IMR-90 (cell line): ENCODE data around the gene AKR1C8. TPM values are rescaled to one million over a fixed set of nuclear protein-coding genes. Genes with fewer than 3 reads are reported as not detected.

Experiments
- ATAC-seq: fragments of 200-7000 bp; cut with Tn5 transposase; 2 replicates; pipeline ENCODE4 v1.9.1; 2020; ENCODE audit warnings: low read depth, mild to moderate bottlenecking, moderate library complexity
- BruUV-seq: library from RNA; stranded (reverse); fragments of 400-500 nt; replicated peaks from 2 replicates; lab custom pipeline; 2021; lab: Mats Ljungman, UMichigan
- CTCF ChIA-PET: fragments of 300-600 bp; formaldehyde crosslinking; extraction: SDS; loops from one replicate; lab custom pipeline; 2021; ENCODE audit warnings: antibody characterized with exemption; lab: Yijun Ruan, JAX
- POLR2A ChIA-PET: fragments of 300-600 bp; sonication (Branson Sonifier 250); formaldehyde crosslinking; loops from one replicate; lab custom pipeline; 2022; ENCODE audit warnings: antibody characterized with exemption; ENCODE audit not compliant: unreplicated experiment; lab: Charles Lee
- DNase-seq: peaks from one replicate; pipeline ENCODE4 v3.0.0; 2013
- H2AFZ ChIP-seq: replicated peaks from 2 replicates; pipeline ENCODE3; 2013; ENCODE audit warnings: low read length, mild to moderate bottlenecking; ENCODE audit not compliant: poor library complexity
- H2AK5ac ChIP-seq: 2 replicates; pipeline ENCODE4 v1.6.1; 2013; ENCODE audit warnings: low read depth, low read length, inconsistent platforms
- H2AK9ac ChIP-seq: replicated peaks from 2 replicates; pipeline ENCODE3; 2013; ENCODE audit warnings: mild to moderate bottlenecking, low read depth, low read length, moderate library complexity; ENCODE audit not compliant: poor library complexity
- H2BK120ac ChIP-seq: 2 replicates; pipeline ENCODE4 v1.6.1; 2013; ENCODE audit warnings: low read depth, low read length, inconsistent platforms
- H2BK15ac ChIP-seq: 3 replicates; pipeline ENCODE4 v1.6.1; 2013; ENCODE audit warnings: low read depth, low read length, inconsistent platforms
- H2BK20ac ChIP-seq: 2 replicates; pipeline ENCODE4 v1.6.1; 2013; ENCODE audit warnings: low read depth, mild to moderate bottlenecking, inconsistent platforms, low read length, moderate library complexity
- H2BK5ac ChIP-seq: 2 replicates; pipeline ENCODE4 v1.6.1; 2013; ENCODE audit warnings: mild to moderate bottlenecking, low read depth, low read length, inconsistent platforms; ENCODE audit not compliant: poor library complexity, severe bottlenecking
- H3K14ac ChIP-seq: replicated peaks from 2 replicates; pipeline ENCODE4 v1.6.1; 2013; ENCODE audit warnings: low read depth, low read length, inconsistent platforms
- H3K18ac ChIP-seq: 2 replicates; pipeline ENCODE4 v1.6.1; 2013; ENCODE audit warnings: low read depth, low read length, control low read depth
- H3K23ac ChIP-seq: 2 replicates; pipeline ENCODE4 v1.6.1; 2013; ENCODE audit warnings: low read depth, low read length, inconsistent platforms
- H3K27ac ChIP-seq: 2 replicates; pipeline ENCODE4 v1.5.1; 2013; ENCODE audit warnings: mild to moderate bottlenecking, control low read depth, low read length; ENCODE audit not compliant: insufficient read depth
- H3K27me3 ChIP-seq: 2 replicates; pipeline ENCODE4 v1.6.1; 2013; ENCODE audit warnings: low read length; ENCODE audit not compliant: control insufficient read depth, insufficient read depth
- H3K36me3 ChIP-seq: 2 replicates; pipeline ENCODE4 v1.6.1; 2013; ENCODE audit warnings: low read length, mixed read lengths; ENCODE audit not compliant: control insufficient read depth, insufficient read depth
- H3K4ac ChIP-seq: 2 replicates; pipeline ENCODE4 v1.6.1; 2013; ENCODE audit warnings: low read depth, low read length, inconsistent platforms
- H3K4me1 ChIP-seq: 2 replicates; pipeline ENCODE4 v1.6.1; 2013; ENCODE audit warnings: low read length, mixed read lengths; ENCODE audit not compliant: control insufficient read depth, insufficient read depth
- H3K4me2 ChIP-seq: 2 replicates; pipeline ENCODE4 v1.6.1; 2013; ENCODE audit warnings: low read depth, mild to moderate bottlenecking, control low read depth, low read length, moderate library complexity
- H3K4me3 ChIP-seq: 2 replicates; pipeline ENCODE4 v1.5.1; 2013; ENCODE audit warnings: low read depth, mild to moderate bottlenecking, control low read depth, low read length, moderate library complexity; ENCODE audit not compliant: insufficient read depth
- H3K56ac ChIP-seq: 2 replicates; pipeline ENCODE4 v1.6.1; 2013; ENCODE audit warnings: low read length, inconsistent platforms; ENCODE audit not compliant: insufficient read depth; ENCODE audit errors: extremely low read depth
- H3K79me1 ChIP-seq, 2 experiments: 2 replicates each; pipeline ENCODE4 v1.6.1; 2013; ENCODE audit warnings: low read length in 2 of 2, inconsistent platforms in 1 of 2, low read depth in 1 of 2
- H3K9ac ChIP-seq: 2 replicates; pipeline ENCODE4 v1.6.1; 2013; ENCODE audit warnings: low read depth, low read length, control low read depth
- H3K9me1 ChIP-seq: 2 replicates; pipeline ENCODE4 v1.6.1; 2013; ENCODE audit warnings: low read length, inconsistent platforms; ENCODE audit not compliant: insufficient read depth
- H3K9me3 ChIP-seq: 2 replicates; pipeline ENCODE4 v1.6.1; 2013; ENCODE audit warnings: low read length; ENCODE audit not compliant: control insufficient read depth, insufficient read depth
- H4K20me1 ChIP-seq: 2 replicates; pipeline ENCODE4 v1.6.1; 2013; ENCODE audit warnings: low read length, inconsistent platforms; ENCODE audit not compliant: insufficient read depth
- H4K5ac ChIP-seq: 2 replicates; pipeline ENCODE4 v1.6.1; 2013; ENCODE audit warnings: mild to moderate bottlenecking, low read depth, low read length, control low read depth
- H4K8ac ChIP-seq, 2 experiments: 2 replicates each; pipeline ENCODE4 v1.6.1; 2013; ENCODE audit warnings: low read depth in 2 of 2, low read length in 2 of 2, control low read depth in 1 of 2, inconsistent platforms in 1 of 2
- H4K91ac ChIP-seq: 2 replicates; pipeline ENCODE4 v1.6.1; 2013; ENCODE audit warnings: low read depth, low read length, inconsistent platforms; ENCODE audit not compliant: insufficient read depth
- BHLHE40 ChIP-seq: fragments of 150-350 bp; IDR thresholded peaks from 2 replicates; pipeline ENCODE4 v1.6.1; 2016; ENCODE audit warnings: mild to moderate bottlenecking, low read depth, low read length
- CEBPB ChIP-seq: IDR thresholded peaks from 2 replicates; pipeline ENCODE4 v1.6.1; 2012; ENCODE audit warnings: low read depth, low read length, improper control_type of control experiment
- CHD1 ChIP-seq: IDR thresholded peaks from 2 replicates; pipeline ENCODE4 v1.6.1; 2012; ENCODE audit warnings: low read depth, low read length, improper control_type of control experiment
- CTCF ChIP-seq: conservative IDR thresholded peaks from 2 replicates; pipeline ENCODE4 v1.5.1; 2012; ENCODE audit warnings: mild to moderate bottlenecking, low read depth, low read length, improper control_type of control experiment
- MAFK ChIP-seq: IDR thresholded peaks from 2 replicates; pipeline ENCODE4 v1.6.1; 2012; ENCODE audit warnings: low read depth, low read length, improper control_type of control experiment
- POLR2A ChIP-seq: IDR thresholded peaks from 2 replicates; pipeline ENCODE4 v1.6.1; 2012; ENCODE audit warnings: mild to moderate bottlenecking, low read depth, low read length
- RAD21 ChIP-seq: IDR thresholded peaks from 2 replicates; pipeline ENCODE4 v1.6.1; 2012; ENCODE audit warnings: low read length, improper control_type of control experiment
- RCOR1 ChIP-seq: IDR thresholded peaks from 2 replicates; pipeline ENCODE4 v1.6.1; 2012; ENCODE audit warnings: mild to moderate bottlenecking, low read length, improper control_type of control experiment; ENCODE audit not compliant: insufficient replicate concordance
- SMC3 ChIP-seq: fragments of 150-350 bp; IDR thresholded peaks from 2 replicates; pipeline ENCODE4 v1.6.1; 2016; ENCODE audit warnings: low read depth, mild to moderate bottlenecking, antibody characterized with exemption, low read length, moderate library complexity
- USF2 ChIP-seq: fragments of 150-350 bp; IDR thresholded peaks from 2 replicates; pipeline ENCODE4 v1.6.1; 2017; ENCODE audit warnings: mild to moderate bottlenecking, antibody characterized with exemption, low read length, low read depth
- WGBS, 2 experiments: methylation state at CpG; one replicate each; pipeline versions ENCODE4 v1.1.5 to v1.1.7; 2013; ENCODE audit warnings: missing lambda C conversion rate in 2 of 2; ENCODE audit not compliant: insufficient read length in 1 of 2; ENCODE audit errors: extremely low coverage in 2 of 2; 5-methylcytosine and 5-hydroxymethylcytosine counted together
- dilution Hi-C: fragments of 300-500 bp; cut with HindIII; formaldehyde crosslinking; loops from one replicate; pipeline ENCODE4 v1.14.3; 2018; ENCODE audit warnings: low sequenced_read_pairs; ENCODE audit not compliant: unreplicated experiment
- in situ Hi-C: fragments of 300-500 bp; cut with MboI; formaldehyde crosslinking; loops from 3 replicates; pipeline ENCODE4 v1.14.3; 2019; ENCODE audit warnings: low sequenced_read_pairs, inconsistent platforms, mixed read lengths
- intact Hi-C: fragments of 100-400 bp; cut with micrococcal nuclease; formaldehyde crosslinking; loops from 2 replicates; pipeline ENCODE4 v1.10.0; 2022
- polyA plus RNA-seq, 3 experiments: library from polyadenylated mRNA; depleted of rRNA; stranded (reverse); fragments of >200 nt; gene quantifications; 2 replicates each; pipeline ENCODE4 v1.2.3, GENCODE V29; 2012; ENCODE audit warnings: low replicate concordance in 1 of 3
- total RNA-seq: library from RNA; depleted of rRNA; stranded (reverse); fragments of >200 nt; gene quantifications from 2 replicates; pipeline ENCODE4 v1.2.3, GENCODE V29; 2012

The AKR1C8 gene
- total and polyA plus RNA-seq, 2 of the 4 experiments (the other 2 are of a cell fraction), result not detected

GRCh38 chr10:5168897-5169420 lies 16.0 kb downstream of the AKR1C8 start:
- BruUV-seq, result no TSS peak
- H2AK5ac ChIP-seq, result no peak overlapping the region
- peaks cover 4% of the 10 kb centered on the region; the same call in 1 of the 2 replicates for H3K9me3 ChIP-seq
- no peak overlapping the region for H2AFZ ChIP-seq
- H2BK5ac ChIP-seq, result no peak overlapping the region
- no peak overlapping the region for H3K27ac ChIP-seq
- H3K9me1 ChIP-seq, result no peaks in the 10 kb centered on the region
- ChIA-PET CTCF (no interaction called here), POLR2A (no interaction called here)
- no peak overlapping the region for H3K14ac ChIP-seq
- WGBS, 2 experiments, result 21% methylated on average over 2 of the region's 5 CpGs; no CpG with 5 or more reads in 1 of the 2 experiments
- no peak overlapping the region for H4K5ac ChIP-seq
- H3K9ac ChIP-seq, result no peak overlapping the region
- no peak overlapping the region for H3K56ac ChIP-seq
- H2BK15ac ChIP-seq, result no peak overlapping the region
- H2AK9ac ChIP-seq, result no peak overlapping the region
- no peaks in the 10 kb centered on the region for H3K79me1 ChIP-seq
- intact Hi-C loops (loop anchor here (10.0 kb wide), 1 partner anchor 64 kb away; no protein-coding TSS in a partner anchor), in situ Hi-C loops (no loop called here), dilution Hi-C loops (no loop called here)
- H3K36me3 ChIP-seq, result no peaks in the 10 kb centered on the region
- no peak overlapping the region for H2BK20ac ChIP-seq
- H2BK120ac ChIP-seq, result no peak overlapping the region
- ATAC-seq (no peak), DNase-seq (no peak)
- H3K4me3 ChIP-seq, result no peak overlapping the region
- H4K8ac ChIP-seq, result no peak overlapping the region
- no peak overlapping the region for H4K91ac ChIP-seq
- no peaks in the 10 kb centered on the region for H4K20me1 ChIP-seq
- H3K4me1 ChIP-seq, result no peaks in the 10 kb centered on the region
- no peak overlapping the region for H3K4me2 ChIP-seq
- no peak overlapping the region for H3K23ac ChIP-seq
- H3K18ac ChIP-seq, result no peak overlapping the region
- H3K27me3 ChIP-seq, result no peaks in the 10 kb centered on the region
- no peak for TF ChIP-seq CEBPB
- TF ChIP-seq MAFK, result no peak
- no peak for TF ChIP-seq RAD21
- no peak for TF ChIP-seq CTCF
- no peak for TF ChIP-seq USF2
- TF ChIP-seq SMC3, result no peak
- no peak for TF ChIP-seq BHLHE40
- TF ChIP-seq CHD1, result no peak
- TF ChIP-seq POLR2A, result no peak
- no peak for TF ChIP-seq RCOR1
- no peak overlapping the region for H3K4ac ChIP-seq
